ENCODE measurements around the gene ADAM12.

- TF ChIP-seq CTCF (IDR thresholded peaks at IDR 0.05): no peak
- TF ChIP-seq POLR2A (IDR thresholded peaks at IDR 0.05): no peak
Measured at GRCh38 chr10:126352453-126352852, 35.8 kb downstream of the ADAM12 start.

All from uterus (tissue), 2 donors.